DOHH2 (cell line): ENCODE measurements around the gene PPRC1.
"Not testable (repeated sequence)": the region's sequence is repeated elsewhere in the genome, so short reads cannot be mapped to it uniquely, and the experiment has no call there.

Experiments used
- H3F3A ChIP-seq: fragments of 200-600 bp; sonication (generic), shearing (Covaris generic); 2 replicates; pipeline ENCODE4 v1.6.0; 2016; ENCODE audit warnings: antibody characterized with exemption, mild to moderate bottlenecking; ENCODE audit not compliant: control insufficient read depth, insufficient read depth
- H3K27ac ChIP-seq: fragments of 200-600 bp; sonication (generic); 2 replicates; pipeline ENCODE4 v1.5.1; 2014; ENCODE audit warnings: low read depth, mild to moderate bottlenecking, low read length, moderate library complexity
- H3K27me3 ChIP-seq: fragments of 200-600 bp; sonication (generic); 2 replicates; pipeline ENCODE4 v1.6.1; 2014; ENCODE audit warnings: mild to moderate bottlenecking, low read length, mixed read lengths; ENCODE audit not compliant: control insufficient read depth
- H3K36me3 ChIP-seq: fragments of 200-600 bp; sonication (generic); 2 replicates; pipeline ENCODE4 v1.6.1; 2014; ENCODE audit warnings: mild to moderate bottlenecking, low read length, moderate library complexity, mixed read lengths; ENCODE audit not compliant: control insufficient read depth
- H3K4me1 ChIP-seq: fragments of 200-600 bp; sonication (generic); 2 replicates; pipeline ENCODE4 v1.6.1; 2014; ENCODE audit warnings: mild to moderate bottlenecking, low read length, mixed read lengths; ENCODE audit not compliant: control insufficient read depth
- H3K4me2 ChIP-seq: fragments of 200-600 bp; sonication (generic); 2 replicates; pipeline ENCODE4 v1.6.0; 2014; ENCODE audit warnings: mild to moderate bottlenecking, low read length, moderate library complexity
- H3K4me3 ChIP-seq: fragments of 200-600 bp; sonication (generic); 2 replicates; pipeline ENCODE4 v1.5.1; 2014; ENCODE audit warnings: mild to moderate bottlenecking, low read length, mixed read lengths
- H3K79me2 ChIP-seq: fragments of 200-600 bp; sonication (generic); 2 replicates; pipeline ENCODE4 v1.6.1; 2014; ENCODE audit warnings: mild to moderate bottlenecking, low read length, mixed read lengths; ENCODE audit not compliant: control insufficient read depth
- H3K9me2 ChIP-seq: fragments of 200-600 bp; sonication (generic); replicated peaks from 2 replicates; pipeline ENCODE4 v1.6.1; 2014; ENCODE audit warnings: mild to moderate bottlenecking, low read length, mixed read lengths; ENCODE audit not compliant: control insufficient read depth
- H3K9me3 ChIP-seq: fragments of 200-600 bp; sonication (generic); 2 replicates; pipeline ENCODE4 v1.6.1; 2014; ENCODE audit warnings: antibody characterized with exemption, low read length, mixed read lengths; ENCODE audit not compliant: control insufficient read depth, insufficient read depth
- H4K20me1 ChIP-seq: fragments of 200-600 bp; sonication (generic); 2 replicates; pipeline ENCODE4 v1.6.0; 2014; ENCODE audit warnings: low read depth, mild to moderate bottlenecking, antibody characterized with exemption, low read length, moderate library complexity; ENCODE audit not compliant: control insufficient read depth, insufficient read depth
- CTCF ChIP-seq: fragments of 200-600 bp; sonication (generic); IDR thresholded peaks from one replicate; pipeline ENCODE4 v1.5.1; 2014; ENCODE audit warnings: antibody characterized with exemption, mild to moderate bottlenecking, low read depth, low read length; ENCODE audit not compliant: poor library complexity, severe bottlenecking
- EZH2phosphoT487 ChIP-seq: fragments of 200-600 bp; sonication (generic); IDR thresholded peaks from 2 replicates; pipeline ENCODE4 v1.6.1; 2017; ENCODE audit warnings: borderline replicate concordance, mild to moderate bottlenecking, antibody characterized with exemption, low read length, moderate library complexity, mixed read lengths

Gene PPRC1

GRCh38 chr10:102188298-102188940, 55.6 kb downstream of the PPRC1 start:
- Histone ChIP-seq H3K9me3 (peaks cover 14% of the 10 kb centered on the region; the same call in 1 of the 2 replicates), H3K27me3 (no peaks in the 10 kb centered on the region), H3K79me2 (no peaks in the 10 kb centered on the region), H3K9me2 (no peaks in the 10 kb centered on the region), H3K27ac (no peak overlapping the region), H3K4me2 (no peak overlapping the region), H4K20me1 (no peaks in the 10 kb centered on the region), H3K4me3 (no peak overlapping the region), H3K36me3 (no peaks in the 10 kb centered on the region), H3K4me1 (no peaks in the 10 kb centered on the region), H3F3A (no peaks in the 10 kb centered on the region)
- TF ChIP-seq CTCF (no peak), EZH2phosphoT487 (no peak)

- not testable (repeated sequence) for H3K79me2 ChIP-seq, H3K4me2 ChIP-seq, H3K27ac ChIP-seq, H3K9me2 ChIP-seq, H3F3A ChIP-seq, H4K20me1 ChIP-seq, H3K27me3 ChIP-seq, H3K4me3 ChIP-seq, H3K4me1 ChIP-seq, H3K36me3 ChIP-seq
- H3K9me3 ChIP-seq = peaks cover 14% of the 10 kb centered on the region; the same call in 1 of the 2 replicates
Measured at GRCh38 chr10:102188941-102189898, 56.4 kb downstream of the PPRC1 start.

- Histone ChIP-seq H3K36me3 (no peaks in the 10 kb centered on the region), H4K20me1 (no peaks in the 10 kb centered on the region), H3K79me2 (no peaks in the 10 kb centered on the region), H3K27ac (no peak overlapping the region), H3K9me2 (no peaks in the 10 kb centered on the region), H3K4me1 (no peaks in the 10 kb centered on the region), H3K9me3 (peaks cover 6% of the 10 kb centered on the region; the same call in 1 of the 2 replicates), H3F3A (no peaks in the 10 kb centered on the region), H3K4me2 (no peak overlapping the region), H3K4me3 (no peak overlapping the region), H3K27me3 (peaks cover 11% of the 10 kb centered on the region; the same call in 1 of the 2 replicates)
- TF ChIP-seq CTCF (no peak), EZH2phosphoT487 (no peak)
Measured at GRCh38 chr10:102191956-102192355, 59.1 kb downstream of the PPRC1 start.
